NCI-H69 (cell line): ENCODE results near the gene KIF22.

Experiments used
- DNase-seq: peaks from one replicate; lab custom pipeline; 2025; lab: John Stamatoyannopoulos, UW

KIF22 gene

DNA sequence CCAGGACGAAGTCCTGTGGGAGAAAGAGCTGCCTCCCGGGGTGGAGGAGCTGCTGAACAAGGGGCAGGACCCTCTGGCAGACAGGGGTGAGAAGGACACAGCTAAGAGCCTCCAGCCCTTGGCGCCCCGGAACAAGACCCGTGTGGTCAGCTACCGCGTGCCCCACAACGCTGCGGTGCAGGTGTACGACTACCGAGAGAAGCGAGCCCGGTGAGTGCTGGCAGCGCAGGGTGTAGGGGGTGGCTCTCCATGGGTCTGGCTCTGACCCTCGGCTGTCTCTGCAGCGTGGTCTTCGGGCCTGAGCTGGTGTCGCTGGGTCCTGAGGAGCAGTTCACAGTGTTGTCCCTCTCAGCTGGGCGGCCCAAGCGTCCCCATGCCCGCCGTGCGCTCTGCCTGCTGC is 51.1 kb downstream of the KIF22 start:
- DNase-seq: no peak

DNA sequence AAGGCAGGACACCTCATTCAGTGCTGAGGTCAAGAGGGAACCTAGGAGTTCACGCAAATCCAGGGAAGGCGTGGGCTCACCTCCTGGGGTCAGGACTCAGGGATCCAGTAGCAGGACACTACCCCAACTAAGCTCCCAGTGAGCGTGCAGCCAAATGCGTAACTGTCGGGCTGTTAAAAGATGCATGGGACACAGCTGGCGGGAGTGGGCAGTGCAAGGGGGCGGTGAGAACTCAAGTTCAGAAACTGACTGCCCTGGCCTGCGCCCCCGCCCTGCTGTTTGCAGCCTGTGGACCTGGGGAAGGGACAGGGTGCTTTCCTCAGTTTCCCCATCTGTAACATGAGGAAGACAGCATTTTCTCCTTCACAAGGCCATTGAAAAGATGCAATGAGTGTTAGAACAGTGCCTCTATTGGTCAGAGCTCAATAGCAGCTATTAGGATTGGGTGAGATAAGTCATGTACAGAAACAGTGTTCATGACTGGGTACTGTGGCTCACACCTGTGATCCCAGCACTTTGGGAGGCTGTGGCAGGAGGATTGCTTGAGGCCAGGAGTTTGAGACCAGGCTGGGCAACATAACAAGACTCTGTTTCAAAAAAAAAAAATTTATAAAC is 52.3 kb downstream of the KIF22 start:
- no peak for DNase-seq

DNA sequence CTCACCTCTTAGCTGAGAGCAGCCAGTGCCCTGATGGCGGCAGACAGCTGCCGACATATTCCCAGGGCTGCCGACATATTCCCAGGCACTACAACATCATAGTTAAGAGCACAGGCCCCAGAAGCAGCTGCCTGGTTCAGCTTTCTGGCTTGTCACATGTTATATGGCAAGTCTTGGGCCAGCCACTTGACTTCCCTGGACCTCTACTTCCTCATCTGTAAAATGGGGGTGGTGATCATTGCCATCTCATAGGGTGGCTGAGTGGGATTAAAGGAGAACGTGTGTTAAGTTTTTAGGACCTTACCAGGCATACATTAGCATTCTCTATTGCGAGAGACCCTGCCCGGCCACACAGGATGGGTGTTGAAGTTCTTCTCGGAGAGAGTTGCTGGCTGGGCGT is 53.4 kb downstream of the KIF22 start:
- no peak for DNase-seq

DNA sequence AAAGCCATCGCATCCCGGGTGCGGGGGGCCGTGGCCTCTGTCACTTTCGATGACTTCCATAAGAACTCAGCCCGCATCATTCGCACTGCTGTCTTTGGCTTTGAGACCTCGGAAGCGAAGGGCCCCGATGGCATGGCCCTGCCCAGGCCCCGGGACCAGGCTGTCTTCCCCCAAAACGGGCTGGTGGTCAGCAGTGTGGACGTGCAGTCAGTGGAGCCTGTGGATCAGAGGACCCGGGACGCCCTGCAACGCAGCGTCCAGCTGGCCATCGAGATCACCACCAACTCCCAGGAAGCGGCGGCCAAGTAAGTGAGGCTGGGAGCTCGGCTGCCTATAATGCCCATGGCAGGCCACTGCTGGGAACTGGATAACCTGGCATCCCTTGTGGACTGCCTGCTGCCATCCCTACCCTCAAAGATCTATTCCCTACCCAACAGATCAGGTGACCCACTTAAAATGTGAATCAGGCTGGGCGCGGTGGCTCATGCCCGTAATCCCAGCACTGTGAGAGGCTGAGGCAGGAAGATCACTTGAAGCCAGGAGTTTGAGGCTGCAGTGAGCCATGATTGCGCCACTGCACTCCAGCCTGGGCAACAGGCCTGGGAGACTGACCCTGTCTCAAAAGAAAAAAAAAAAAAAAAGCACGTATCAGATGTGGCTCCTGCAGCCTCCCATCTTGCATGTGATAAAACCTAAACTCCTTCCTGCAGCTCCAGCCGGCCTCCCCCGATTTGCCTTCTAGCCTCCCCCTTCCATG is 54.2 kb downstream of the KIF22 start:
- DNase-seq: no peak

DNA sequence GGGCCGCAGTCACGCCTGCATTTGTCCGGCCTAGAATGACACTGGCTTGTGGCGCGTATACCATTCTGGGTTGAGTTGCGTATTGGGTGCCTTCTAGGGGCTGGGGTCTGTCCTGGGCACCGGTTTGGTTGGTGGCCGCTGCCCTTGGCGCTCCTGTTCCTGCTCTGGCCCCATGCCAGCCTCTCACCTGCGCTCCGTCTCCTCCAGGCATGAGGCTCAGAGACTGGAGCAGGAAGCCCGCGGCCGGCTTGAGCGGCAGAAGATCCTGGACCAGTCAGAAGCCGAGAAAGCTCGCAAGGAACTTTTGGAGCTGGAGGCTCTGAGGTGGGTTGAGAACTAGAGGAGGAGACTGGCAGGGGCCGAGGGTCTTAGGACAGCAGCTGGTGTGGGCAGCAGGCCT is 55.1 kb downstream of the KIF22 start:
- DNase-seq: no peak

DNA sequence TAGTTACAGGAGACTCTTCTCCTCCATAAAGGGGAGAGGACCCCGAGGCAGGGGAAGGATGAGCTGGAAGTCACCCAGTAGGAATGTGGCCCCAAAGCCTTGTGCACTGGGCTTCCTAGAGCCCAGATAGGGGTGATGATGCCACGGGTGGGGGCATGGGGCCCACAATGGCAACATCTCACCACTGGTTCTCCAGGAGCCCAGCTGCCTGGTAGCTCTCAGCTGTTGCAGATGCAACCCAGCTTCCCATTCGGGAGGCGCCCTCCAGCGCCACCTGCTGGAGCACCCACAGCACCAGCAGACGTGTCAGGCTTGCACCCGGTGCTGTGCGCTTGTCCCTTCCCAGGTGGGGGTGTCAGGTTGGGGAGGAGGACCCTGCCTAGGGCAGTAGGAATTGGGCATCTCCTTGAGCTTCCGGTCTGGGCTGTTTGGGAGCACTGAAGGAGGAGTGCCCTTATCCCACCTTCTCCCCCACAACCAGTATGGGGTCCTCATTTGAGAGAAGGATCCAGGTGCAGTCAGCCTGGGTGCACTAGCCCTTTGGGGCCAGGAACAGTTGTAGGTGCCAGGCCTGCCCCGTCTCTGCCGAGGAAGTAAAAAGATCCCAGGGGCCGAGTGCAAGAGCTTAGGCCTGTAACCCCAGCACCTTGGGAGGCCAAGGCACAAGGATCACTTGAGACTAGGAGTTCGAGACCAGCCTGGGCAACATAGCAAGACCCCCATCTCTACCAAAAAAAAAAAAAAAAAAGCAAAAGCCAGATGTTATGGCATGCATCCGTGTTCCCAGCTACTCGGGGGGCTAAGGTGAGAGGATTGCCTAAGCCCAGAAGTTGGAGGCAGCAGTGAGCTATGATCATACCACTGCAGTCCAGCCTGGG is 58.1 kb downstream of the KIF22 start:
- DNase-seq: peak; percentile 84

DNA sequence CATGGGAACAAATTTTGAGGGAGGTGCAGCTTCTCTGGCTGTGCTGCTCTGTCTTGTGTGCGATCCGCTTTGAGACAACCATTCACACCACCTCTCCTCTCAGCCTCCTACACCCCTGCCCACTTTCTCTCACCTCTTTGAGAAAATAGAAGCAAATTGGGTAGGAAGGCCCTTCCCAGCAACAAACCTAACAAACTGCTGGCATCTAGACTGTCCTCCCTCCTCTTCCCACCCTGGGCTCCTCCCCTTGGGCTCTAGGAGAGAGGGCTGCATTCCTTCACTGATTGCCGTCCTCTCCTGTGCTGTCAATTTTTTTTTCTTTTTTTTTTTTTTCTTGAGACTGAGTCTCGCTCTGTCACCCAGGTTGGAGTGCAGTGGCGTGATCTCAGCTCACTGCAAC is 59.0 kb downstream of the KIF22 start:
- no peak for DNase-seq

DNA sequence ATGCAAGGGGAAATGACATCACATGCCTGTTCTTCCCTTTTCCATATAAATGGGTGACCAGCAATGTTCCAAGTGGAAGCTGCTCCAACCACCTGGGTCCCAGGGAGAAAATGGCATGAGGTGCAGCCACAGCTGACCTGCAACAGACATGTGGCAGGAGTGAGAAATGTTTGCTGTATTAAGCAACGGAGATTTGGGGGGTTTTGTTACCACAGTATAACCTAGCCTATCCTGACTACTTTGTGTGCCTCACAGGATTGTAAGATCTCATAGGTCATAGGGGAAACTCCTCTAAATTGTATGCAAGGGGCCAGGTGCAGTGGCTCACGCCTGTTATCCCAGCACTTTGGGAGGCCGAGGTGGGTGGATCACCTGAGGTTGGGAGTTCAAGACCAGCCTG is 60.4 kb downstream of the KIF22 start:
- DNase-seq: no peak

DNA sequence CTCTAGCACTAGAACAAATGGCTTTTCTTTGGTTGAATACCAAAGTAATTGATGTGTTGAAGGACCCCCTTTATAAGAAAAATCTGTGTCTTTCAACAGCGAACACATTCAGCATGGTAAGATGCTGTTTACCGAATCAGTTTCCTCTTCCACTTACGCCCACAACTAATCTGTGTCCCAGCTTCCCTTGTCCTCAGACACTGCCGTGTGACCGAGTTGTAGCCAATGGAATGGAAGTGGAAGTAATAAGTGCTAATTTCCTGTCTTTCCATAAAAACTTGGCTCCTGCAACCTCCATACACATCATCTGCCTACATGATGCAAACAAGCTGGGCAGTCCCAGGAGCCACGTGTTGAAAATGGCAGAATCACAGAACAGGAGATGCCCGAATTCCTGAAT is 62.1 kb downstream of the KIF22 start:
- DNase-seq: no peak

DNA sequence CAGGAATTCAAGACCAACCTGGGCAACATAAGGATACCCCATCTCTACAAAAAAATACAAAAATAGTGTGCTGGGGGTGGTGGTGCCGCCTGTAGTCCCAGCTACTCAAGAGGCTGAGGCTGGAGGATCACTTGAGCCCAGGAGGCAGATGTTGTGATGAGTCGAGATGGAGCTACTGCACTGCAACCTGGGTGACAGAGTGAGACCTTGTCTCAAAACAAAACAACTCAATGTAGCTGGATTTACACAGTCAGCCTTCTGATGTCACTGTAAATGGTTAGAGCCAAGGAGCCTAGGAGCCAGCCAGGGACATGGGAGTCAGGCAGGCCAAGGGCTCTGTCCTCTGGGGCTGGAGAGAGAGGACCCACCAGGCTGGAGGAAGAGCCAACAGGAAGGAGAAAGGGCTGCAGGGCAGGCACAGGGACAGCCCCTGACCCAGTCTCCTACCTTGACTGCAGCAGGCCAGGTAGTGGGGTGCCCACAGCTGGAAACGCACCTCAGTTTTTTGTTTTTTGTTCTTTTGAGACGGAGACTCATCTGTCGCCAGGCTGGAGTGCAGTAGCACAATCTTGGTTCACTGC is 64.1 kb downstream of the KIF22 start:
- no peak for DNase-seq
